GM21390 (cell line): ENCODE results near the gene EDDM3A.

Experiments
- ATAC-seq: cut with Tn5 transposase; IDR thresholded peaks from one replicate; pipeline ENCODE4 v1.9.1; 2021; ENCODE audit not compliant: unreplicated experiment

The EDDM3A gene

DNA sequence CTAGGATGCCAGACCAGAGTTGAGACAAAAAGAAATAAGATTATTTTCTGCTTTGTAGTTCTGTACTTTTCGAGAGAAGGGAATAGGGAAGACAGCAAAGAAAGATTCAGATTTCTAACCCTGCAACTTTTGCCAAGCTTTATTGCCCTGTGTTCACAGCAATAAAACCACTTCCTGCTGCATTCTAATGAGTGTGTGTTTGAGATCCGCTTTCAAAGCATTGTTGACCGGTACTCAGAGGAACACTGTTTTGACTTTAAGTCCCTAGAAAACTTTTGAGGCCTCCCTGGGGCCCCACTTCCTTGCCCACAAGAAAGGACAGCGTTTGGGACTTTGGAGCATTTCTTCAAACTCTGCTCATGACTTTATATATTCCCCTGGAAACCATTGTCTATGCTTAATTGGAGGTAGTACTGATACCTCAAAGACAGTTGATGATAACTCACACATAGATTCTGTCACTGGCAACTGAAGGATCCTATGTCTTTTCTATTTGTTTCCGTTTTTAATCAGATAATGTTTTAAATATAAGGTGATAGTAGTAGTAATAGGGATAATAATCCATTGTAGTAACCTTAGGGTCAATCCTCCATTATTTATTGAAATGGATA lies 36.7 kb downstream of the EDDM3A start:
- ATAC-seq, result no peak

DNA sequence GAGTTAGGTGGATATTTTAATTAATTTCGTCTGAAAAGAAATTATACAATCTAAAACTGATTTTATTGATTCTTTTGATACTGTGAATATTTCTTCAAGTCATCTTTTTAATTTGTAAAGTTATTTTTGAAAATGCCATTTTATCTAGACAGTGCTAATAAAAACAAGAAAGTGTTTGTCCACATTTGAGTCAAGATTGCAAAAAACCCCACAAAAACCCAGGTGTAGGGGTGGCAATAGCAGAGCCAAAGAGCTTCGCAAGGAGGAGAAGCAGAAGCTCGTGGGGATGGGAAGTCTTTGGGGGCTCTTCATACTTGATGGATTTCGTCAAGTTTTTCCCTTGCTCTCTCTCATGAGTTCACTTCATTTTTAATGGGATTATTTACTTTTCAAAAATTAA lies 41.3 kb downstream of the EDDM3A start:
- no peak for ATAC-seq

DNA sequence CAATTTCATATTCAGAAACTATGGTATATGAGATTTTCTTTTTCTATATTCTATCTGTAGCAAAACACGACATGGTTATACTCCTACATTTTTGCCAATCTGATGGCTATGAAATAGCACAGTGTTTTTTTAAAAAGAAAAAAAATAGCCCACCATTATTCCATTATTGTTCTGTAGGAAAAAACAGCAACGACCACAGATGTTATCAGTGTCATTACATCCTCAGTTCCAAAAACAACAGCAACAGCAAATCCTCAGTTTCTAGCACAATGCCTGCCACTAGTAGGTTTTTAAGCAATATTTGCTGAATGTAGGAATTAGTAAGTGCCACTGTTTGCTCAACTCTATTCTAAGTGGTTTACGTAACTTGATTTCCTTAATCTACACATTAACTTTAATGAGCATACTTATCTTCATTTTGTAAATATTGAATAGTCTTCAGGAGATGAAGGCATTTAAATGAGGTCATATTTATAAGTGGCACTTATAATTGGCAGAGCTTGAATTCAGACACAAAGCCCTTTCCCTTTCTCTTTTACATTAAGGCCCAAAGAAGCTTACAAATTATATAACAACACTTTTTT lies 43.6 kb downstream of the EDDM3A start:
- ATAC-seq, result no peak

DNA sequence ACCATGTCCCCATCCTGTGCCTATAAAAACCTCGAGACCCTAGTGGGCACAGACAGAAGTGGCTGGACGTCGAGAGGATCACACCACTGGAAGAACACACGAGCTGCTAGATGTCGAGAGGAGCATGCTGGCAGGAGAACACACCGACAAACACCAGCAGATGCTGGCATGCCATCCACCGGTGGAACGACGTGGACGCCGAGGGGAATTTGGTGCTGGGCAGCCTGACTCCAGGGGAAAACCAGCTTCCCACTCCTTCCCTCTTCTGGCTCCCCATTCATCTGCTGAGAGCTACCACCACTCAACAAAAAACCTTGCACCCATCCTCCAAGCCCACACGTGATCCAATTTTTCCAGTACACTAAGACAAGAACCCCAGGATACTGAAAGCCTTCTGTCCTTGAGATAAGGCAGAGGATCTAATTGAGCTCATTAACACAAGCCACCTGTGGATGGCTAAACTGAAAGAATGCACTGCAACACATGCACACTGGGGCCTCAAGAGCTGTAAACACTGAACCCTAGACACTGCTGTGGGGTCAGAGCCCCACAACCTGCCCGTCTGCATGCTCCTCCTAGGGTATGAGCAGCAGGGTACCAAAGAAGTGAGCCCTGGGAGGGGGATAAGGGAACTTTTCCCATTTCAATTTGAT lies 44.9 kb downstream of the EDDM3A start:
- no peak for ATAC-seq

DNA sequence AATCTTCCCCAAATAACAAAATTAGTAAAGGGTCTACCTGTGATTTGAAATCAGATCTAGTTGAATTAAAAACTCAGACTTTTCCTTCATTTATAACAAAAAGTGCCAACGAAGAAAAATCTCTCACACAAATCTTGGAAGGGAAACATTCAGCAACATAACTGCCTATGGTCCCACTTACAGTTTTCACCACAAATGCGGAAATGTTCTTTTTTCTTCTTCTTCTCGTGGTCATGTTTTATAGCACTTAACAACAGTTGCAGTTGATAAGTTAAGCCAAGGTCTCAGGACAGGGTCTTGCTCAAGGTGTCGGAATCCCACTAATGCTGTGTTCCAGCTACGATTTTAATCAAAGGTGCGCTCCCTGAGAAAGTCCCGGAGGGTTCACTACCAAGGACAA lies 45.5 kb downstream of the EDDM3A start:
- no peak for ATAC-seq

DNA sequence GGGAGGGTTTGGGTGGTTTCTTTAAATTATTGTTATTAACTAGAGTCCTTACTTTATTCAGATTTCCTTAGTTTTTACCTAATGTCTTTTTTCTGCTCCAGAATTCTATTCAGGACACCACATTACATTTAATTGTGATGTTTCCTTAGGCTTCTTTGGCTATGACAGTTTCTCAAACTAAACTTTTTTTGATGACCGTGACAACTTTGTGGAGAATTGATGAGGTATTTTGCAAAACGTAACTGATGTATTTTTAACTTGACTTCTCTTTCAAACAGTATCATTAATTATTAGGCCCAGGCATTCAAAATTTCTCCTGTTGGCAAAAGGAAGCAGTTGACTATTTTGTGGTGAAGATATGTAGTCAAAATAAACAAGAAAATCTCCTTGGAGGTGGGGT lies 45.9 kb downstream of the EDDM3A start:
- ATAC-seq, result no peak

DNA sequence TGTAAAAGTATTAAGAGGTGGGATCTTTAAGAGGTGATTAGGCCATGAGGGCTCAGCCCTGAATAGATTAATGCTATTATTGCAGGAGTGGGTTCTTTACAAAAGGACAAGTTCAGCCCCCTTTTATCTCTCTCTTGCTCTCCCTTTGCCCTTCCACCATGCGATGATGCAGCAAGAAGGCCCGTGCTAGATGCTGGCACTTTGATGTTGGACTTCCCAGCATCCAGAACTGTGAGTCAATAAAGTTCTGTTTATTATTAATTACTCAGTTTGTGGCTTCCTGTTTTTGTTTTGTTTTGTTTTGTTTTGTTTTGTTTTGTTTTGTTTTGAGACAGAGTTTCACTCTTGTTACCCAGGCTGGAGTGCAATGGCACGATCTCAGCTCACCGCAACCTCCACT lies 46.9 kb downstream of the EDDM3A start:
- ATAC-seq, result no peak

DNA sequence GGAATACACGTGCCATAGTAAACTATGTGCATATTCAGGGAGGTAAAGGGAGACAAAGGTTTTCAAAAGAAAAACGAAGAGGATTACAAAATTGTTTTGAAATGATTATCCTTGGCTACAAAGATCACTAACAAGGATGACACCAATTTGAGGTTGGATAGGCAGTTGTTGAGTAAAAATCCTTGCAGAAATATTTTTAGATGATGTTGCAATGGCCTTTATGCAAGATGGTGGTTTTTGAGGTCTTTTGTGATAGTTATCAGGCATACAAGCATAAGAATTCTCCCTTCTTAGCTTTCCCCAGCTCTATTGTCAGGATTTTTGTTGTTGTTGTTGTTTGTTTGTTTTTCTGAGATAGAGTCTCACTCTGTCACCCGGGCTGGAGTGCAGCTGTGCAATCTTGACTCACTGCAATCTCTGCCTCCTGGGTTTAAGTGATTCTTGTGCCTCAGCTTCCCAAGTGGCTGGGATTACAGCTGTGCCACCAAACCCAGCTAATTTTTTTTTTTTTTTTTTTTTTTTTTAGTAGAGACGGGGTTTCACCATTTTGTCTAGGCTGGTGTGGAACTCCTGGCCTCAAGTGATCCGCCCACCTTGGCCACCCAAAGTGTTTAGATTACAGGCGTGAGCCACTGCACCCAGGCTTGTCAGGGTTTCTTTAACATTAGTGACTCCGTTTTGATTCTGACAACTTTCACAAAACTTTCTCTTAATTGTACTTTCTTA lies 49.1 kb downstream of the EDDM3A start:
- no peak for ATAC-seq

DNA sequence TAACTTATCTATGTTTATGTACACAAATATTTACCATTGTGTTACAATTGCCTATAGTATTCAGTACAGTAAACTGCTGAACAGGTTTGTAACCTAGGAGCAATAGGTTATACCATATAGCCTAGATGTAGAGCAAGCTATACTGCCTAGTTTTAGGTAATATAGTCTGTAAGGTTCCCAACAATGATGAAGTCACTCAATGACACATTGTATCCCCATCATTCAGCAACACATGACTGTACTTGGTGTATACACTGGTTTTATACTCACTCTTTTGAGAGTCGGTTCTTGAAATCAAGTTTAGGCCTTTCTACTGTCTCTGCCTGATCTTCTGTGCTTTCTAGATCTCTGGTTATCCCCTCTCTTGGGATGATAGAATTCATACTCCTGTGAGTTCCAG lies 51.5 kb downstream of the EDDM3A start:
- no peak for ATAC-seq
